ENCODE results near the gene GLRA2. TPM values are rescaled to one million over a fixed set of nuclear protein-coding genes. Genes with fewer than 3 reads are reported as not detected.

Gene GLRA2
- polyA plus RNA-seq = 0.18 and 0.97 TPM in 2 replicates

DNA sequence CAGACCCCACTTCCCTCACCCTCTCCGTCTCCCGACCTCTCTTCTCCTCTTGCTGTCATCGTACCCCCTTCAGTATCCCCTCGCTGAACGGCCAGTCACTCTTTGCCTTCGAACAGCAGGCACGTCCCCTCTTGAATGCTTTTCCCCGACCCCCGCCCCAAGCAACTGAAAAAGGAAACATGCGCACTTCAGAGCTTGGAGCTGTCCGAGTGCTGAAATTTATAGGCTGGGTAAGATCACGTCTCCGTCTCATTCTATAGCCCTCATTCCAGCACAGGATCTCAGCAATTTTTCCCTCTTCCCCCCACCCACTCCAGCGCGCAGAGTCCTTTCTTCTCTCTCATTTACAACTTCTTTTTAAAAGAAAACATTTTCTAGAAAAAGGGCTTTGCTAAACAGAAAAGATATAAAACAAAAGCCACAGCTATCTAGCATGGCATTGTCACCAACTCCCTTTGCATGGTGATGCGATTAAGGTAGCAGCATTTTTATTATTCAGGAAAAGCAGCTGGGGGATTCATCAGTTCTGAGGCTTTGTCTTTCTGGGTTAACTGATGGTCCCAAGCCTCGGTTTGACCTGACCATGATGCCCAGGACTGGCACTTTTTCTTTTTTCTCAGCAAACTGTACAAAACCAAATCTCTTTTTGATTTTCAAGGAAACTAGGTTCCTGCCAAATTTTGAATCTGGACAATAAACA lies at the start of gene GLRA2:
Gene GLRA2, plus strand, starts transcription at position 247 of the 700 bp plus-strand sequence. CDS start 522 bp downstream, outside the sequence.

